GM12873 (cell line): ENCODE data around the gene MLIP.

Source experiments
- TF ChIP-seq, protein P1 (sequence below): IDR thresholded peaks from 2 replicates; pipeline ENCODE4 v1.5.1; 2012; ENCODE audit warnings: low read depth, mild to moderate bottlenecking, moderate library complexity, low read length, control low read depth; ENCODE audit not compliant: insufficient read depth; ENCODE audit errors: missing control alignments

The MLIP gene

DNA sequence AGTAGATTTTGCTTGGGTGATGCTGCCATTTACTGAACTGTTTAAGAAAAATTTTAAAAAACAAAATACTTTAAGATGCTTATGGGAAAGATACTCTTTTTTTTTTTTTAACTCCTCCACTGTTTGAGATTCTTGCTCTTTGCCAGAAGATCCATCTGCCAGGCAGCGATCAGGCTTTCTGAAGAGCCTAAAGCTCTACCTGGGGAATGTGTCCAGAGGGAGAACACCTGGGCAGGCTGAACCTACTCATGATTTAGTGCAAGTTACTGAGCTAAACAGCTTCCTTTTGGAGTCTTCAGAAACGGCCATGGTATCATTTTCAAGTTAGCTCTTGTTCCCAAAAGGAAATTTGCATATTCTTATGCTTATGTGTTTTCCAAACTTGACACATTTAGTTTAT lies 23.5 kb upstream of the MLIP start:
- TF ChIP-seq, protein P1, sequence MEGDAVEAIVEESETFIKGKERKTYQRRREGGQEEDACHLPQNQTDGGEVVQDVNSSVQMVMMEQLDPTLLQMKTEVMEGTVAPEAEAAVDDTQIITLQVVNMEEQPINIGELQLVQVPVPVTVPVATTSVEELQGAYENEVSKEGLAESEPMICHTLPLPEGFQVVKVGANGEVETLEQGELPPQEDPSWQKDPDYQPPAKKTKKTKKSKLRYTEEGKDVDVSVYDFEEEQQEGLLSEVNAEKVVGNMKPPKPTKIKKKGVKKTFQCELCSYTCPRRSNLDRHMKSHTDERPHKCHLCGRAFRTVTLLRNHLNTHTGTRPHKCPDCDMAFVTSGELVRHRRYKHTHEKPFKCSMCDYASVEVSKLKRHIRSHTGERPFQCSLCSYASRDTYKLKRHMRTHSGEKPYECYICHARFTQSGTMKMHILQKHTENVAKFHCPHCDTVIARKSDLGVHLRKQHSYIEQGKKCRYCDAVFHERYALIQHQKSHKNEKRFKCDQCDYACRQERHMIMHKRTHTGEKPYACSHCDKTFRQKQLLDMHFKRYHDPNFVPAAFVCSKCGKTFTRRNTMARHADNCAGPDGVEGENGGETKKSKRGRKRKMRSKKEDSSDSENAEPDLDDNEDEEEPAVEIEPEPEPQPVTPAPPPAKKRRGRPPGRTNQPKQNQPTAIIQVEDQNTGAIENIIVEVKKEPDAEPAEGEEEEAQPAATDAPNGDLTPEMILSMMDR: no peak

DNA sequence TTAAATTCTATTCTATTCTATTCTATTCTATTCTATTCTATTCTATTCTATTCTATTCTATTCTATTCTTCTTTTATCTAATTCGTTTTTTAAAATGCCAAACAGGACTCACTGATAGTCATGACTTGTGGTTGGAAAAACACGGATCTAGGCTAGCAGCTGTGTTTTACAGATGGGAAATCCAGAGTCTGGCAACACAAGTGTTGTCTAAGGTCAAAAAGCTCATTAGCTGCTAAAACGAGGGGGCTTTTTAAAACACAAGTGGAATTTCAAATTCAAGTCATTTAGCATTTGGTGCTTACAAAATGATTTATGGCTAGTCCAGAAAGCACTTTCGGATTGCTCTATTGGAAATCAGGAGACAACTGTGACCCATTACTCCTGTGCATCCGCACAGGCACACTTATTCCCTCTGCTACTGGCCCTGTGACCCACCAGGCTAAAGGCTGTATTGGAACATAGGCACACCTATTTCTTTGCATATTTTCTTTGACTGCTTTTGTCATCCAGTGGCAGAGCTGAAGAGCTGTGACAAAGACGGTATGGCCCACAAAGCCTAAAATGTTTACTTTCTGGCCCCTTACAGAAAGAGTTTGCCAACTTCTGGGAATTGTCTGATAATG lies 17.8 kb upstream of the MLIP start:
- TF ChIP-seq, protein P1: no peak

DNA sequence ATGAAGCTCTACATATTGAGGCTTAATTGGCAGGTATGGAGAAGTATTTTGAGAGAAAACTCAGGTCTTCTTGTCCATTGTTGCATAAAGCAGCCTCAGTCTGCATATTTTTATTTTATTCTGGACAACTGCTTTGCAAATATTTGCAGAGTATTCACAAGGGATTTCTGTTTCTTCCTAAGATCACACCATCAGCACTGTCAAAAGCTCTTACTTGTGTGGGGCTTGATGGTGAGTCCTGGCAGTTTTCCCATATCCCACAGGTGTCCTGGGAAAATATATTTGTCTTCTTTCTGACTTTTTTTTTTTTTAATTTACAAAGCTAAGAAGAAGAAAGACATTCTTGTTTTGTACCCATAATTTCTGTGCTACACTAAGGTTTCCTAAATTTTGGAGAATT lies 16.9 kb upstream of the MLIP start:
- TF ChIP-seq, protein P1: no peak

DNA sequence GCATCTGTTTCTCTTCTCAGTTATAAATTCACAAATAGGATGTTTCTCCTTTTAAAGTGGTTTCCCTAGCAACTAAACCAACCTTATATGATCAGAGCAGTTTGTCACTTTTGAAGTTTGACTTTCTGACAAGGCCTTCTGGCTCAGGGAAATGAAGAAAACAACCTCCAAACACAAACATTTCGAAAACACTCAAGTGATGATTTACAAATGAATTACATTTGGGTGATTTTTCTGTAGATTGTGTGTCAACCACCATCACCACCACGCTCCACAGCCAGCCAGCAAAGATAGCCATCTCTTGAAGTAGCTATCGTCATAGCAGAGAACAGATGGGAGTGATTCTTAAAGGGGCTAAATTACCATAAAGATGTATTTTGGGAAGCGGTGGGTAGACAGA lies 16.5 kb upstream of the MLIP start:
- TF ChIP-seq, protein P1: no peak

DNA sequence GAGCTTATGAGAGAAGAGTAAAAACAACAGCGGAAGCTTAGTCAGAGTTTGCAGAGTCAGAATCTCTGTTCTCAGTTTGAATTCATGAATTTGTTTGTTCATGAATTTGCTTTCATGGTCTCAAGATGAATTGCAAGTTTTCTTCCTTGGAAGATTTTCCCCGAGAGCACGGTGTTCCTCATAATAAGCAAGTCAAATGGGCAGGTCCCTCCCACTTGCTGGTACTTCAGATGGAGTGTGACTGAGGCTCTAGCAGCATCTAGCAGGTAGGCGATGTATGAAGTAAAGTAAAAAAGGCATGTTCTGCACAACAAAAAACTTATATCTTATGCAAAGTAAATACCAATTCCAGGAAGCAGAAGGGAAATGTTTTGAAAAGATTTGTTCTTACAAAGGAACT lies 15.5 kb upstream of the MLIP start:
- TF ChIP-seq, protein P1: no peak

DNA sequence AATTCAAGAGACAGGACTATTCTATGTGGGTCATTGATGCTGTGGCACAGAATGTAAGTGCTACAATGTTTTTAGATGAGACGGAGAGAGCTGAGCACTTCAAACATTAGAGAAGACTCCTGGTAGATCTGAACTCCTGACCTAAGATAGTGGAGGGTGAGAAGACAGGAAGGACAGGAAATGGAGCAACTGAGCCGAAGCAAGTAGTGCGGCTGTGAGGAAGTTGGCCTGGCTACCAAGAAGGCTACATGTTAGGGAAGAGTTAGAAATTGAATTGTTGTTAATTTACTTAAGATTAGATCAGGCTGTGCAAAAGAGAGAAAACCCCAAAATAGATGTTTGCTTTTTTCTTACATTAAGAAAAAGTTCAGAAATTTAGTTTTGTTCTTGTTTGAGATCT lies 14.4 kb upstream of the MLIP start:
- TF ChIP-seq, protein P1: no peak

DNA sequence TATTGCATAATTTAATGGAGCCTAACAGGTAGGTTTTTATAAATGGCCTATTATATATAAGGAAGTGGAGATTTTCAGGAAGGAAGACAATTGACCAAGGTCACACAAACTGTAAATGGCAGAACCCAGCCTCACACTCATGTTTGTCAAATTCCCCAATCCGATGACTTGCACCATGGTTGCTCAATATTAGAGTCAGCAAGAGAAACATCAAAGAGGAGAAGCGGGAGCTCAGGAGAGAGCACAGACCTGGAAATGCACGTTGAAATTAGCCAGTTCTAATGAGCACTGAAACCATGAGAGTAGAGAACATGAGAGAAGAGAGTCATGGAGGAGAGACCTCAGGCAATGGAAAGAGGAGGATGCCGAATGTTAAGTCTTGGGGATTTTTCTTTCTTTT lies 13.5 kb upstream of the MLIP start:
- TF ChIP-seq, protein P1: no peak
